ENCODE data around the gene HS6ST1. TPM values are rescaled to one million over a fixed set of nuclear protein-coding genes. Genes with fewer than 3 reads are reported as not detected.

HS6ST1 gene
- total RNA-seq, 1 donor from 2014 or later = 33.1 TPM

DNA sequence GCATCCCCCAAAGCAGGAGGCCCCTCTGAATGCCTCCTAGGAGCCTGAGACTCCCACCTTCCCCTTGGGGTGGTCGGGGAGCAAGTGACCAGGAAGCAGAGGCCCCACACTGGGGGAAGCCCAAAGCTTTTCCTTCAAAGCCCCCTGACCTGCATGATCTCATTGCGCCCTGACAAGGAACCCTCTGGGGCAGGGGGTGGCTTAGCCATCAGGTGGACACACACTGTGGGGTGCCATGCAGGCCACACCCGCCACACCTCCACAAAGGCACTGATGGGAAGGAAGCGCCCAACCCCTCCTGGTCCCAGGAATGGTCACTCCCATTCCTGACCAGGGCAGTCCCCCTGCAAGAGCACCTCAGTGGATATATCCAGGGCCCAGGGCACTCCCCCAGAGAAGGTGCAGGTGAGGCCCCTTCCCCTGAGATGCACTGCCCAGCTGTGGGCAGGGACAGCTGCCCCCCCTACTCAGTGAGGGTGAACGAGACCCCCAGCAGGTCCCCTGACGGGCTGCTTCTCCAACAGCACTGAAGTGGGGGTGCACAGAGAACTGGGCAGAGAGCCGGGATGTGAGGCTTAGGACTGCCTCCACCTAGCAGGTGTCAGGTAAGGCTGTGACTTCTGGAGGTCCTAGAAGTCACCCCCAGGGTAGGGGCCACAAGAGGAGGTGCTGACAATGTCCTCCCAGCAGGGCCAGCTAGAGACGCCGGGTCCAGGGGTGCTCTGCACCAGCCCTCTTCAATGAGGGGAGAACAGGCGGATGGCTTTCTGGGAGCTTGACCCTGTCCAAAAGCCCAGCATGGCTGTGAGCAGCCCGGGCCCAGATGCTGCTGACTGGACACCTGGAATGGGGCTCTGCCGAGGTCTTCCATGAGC lies 31.5 kb downstream of the HS6ST1 start:
- DNase-seq (ENCODE audit: low spot score) = peak; percentile 70
- TF ChIP-seq, protein P1, sequence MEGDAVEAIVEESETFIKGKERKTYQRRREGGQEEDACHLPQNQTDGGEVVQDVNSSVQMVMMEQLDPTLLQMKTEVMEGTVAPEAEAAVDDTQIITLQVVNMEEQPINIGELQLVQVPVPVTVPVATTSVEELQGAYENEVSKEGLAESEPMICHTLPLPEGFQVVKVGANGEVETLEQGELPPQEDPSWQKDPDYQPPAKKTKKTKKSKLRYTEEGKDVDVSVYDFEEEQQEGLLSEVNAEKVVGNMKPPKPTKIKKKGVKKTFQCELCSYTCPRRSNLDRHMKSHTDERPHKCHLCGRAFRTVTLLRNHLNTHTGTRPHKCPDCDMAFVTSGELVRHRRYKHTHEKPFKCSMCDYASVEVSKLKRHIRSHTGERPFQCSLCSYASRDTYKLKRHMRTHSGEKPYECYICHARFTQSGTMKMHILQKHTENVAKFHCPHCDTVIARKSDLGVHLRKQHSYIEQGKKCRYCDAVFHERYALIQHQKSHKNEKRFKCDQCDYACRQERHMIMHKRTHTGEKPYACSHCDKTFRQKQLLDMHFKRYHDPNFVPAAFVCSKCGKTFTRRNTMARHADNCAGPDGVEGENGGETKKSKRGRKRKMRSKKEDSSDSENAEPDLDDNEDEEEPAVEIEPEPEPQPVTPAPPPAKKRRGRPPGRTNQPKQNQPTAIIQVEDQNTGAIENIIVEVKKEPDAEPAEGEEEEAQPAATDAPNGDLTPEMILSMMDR (IDR thresholded peaks at IDR 0.05) = no peak
- H3K4me1 Mint-ChIP-seq (ENCODE audit: low read depth) = peaks cover 3% of the 10 kb centered on the region
- peaks cover 5% of the 10 kb centered on the region for H3K9me3 Mint-ChIP-seq (ENCODE audit: low read depth)
- no peak overlapping the region for H3K4me3 Mint-ChIP-seq (ENCODE audit: unreplicated experiment)
- H3K36me3 Mint-ChIP-seq (ENCODE audit: low read depth) = peaks cover 2% of the 10 kb centered on the region
- no peaks in the 10 kb centered on the region for H3K27me3 Mint-ChIP-seq (ENCODE audit: low read depth)
- no peak overlapping the region for H3K27ac Mint-ChIP-seq (ENCODE audit: unreplicated experiment)

- Mint-ChIP-seq H3K27ac (ENCODE audit: unreplicated experiment) (no peak overlapping the region), H3K4me3 (ENCODE audit: unreplicated experiment) (no peak overlapping the region), H3K27me3 (ENCODE audit: low read depth) (no peaks in the 10 kb centered on the region), H3K4me1 (ENCODE audit: low read depth) (peaks cover 5% of the 10 kb centered on the region), H3K36me3 (ENCODE audit: low read depth) (peaks cover 4% of the 10 kb centered on the region), H3K9me3 (ENCODE audit: low read depth) (peaks cover 5% of the 10 kb centered on the region)
- TF ChIP-seq, protein P1 (IDR thresholded peaks at IDR 0.05) = no peak
- DNase-seq (ENCODE audit: low spot score) = peak; percentile 70
Observed at GRCh38 chr2:128286011-128286721, 32.5 kb downstream of the HS6ST1 start.

- Mint-ChIP-seq H3K36me3 (ENCODE audit: low read depth) (peaks cover 5% of the 10 kb centered on the region), H3K27me3 (ENCODE audit: low read depth) (no peaks in the 10 kb centered on the region), H3K4me1 (ENCODE audit: low read depth) (peaks cover 6% of the 10 kb centered on the region), H3K4me3 (ENCODE audit: unreplicated experiment) (no peak overlapping the region), H3K9me3 (ENCODE audit: low read depth) (peaks cover 4% of the 10 kb centered on the region), H3K27ac (ENCODE audit: unreplicated experiment) (no peak overlapping the region)
- peak; percentile 87 for DNase-seq (ENCODE audit: low spot score)
- TF ChIP-seq, protein P1 (IDR thresholded peaks at IDR 0.05) = no peak
Observed at GRCh38 chr2:128285329-128285931, 33.2 kb downstream of the HS6ST1 start.

- Mint-ChIP-seq H3K27me3 (ENCODE audit: low read depth) (no peaks in the 10 kb centered on the region), H3K36me3 (ENCODE audit: low read depth) (peaks cover 3% of the 10 kb centered on the region), H3K4me1 (ENCODE audit: low read depth) (peaks cover 6% of the 10 kb centered on the region), H3K27ac (ENCODE audit: unreplicated experiment) (no peak overlapping the region), H3K4me3 (ENCODE audit: unreplicated experiment) (no peak overlapping the region), H3K9me3 (ENCODE audit: low read depth) (no peaks in the 10 kb centered on the region)
- peak; percentile 71 for DNase-seq (ENCODE audit: low spot score)
- TF ChIP-seq, protein P1 (IDR thresholded peaks at IDR 0.05) = no peak
Observed at GRCh38 chr2:128284841-128285240, 33.8 kb downstream of the HS6ST1 start.

DNA sequence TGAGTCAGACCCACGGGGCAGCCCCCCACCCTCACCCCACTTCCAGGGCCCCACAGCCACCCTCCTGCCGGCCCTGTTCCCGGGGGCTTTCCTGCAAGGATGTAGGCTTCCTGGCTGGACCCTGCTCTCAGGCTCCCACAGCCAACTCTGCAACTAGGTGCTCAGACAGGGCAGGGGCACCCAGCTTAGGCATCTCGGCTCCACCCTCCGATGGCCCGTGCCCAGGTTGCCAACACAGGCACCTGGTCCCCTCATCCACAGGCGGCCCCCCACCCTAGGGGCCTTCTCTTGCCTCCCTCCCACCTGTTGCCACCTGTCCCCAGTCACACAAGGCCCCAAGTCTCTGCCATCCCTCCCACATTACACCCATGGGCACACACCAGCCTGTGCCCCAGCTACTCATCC lies 34.6 kb downstream of the HS6ST1 start:
- H3K36me3 Mint-ChIP-seq (ENCODE audit: low read depth) = peaks cover 3% of the 10 kb centered on the region
- peak; percentile 88 for DNase-seq (ENCODE audit: low spot score)
- TF ChIP-seq, protein P1 (IDR thresholded peaks at IDR 0.05) = no peak
- H3K4me1 Mint-ChIP-seq (ENCODE audit: low read depth) = peaks cover 6% of the 10 kb centered on the region
- H3K9me3 Mint-ChIP-seq (ENCODE audit: low read depth) = no peaks in the 10 kb centered on the region
- no peak overlapping the region for H3K4me3 Mint-ChIP-seq (ENCODE audit: unreplicated experiment)
- no peaks in the 10 kb centered on the region for H3K27me3 Mint-ChIP-seq (ENCODE audit: low read depth)
- no peak overlapping the region for H3K27ac Mint-ChIP-seq (ENCODE audit: unreplicated experiment)
